H1 (cell line): ENCODE results near the gene C2CD4C.

ENCODE experiments used
- CEBPB ChIP-seq: IDR thresholded peaks from 2 replicates; pipeline ENCODE4 v1.6.1; 2012; ENCODE audit warnings: low read depth, low read length
- EZH2 ChIP-seq: fragments of 200-600 bp; sonication (generic); IDR thresholded peaks from 2 replicates; pipeline ENCODE4 v1.7.1; 2012; ENCODE audit warnings: low read depth, mild to moderate bottlenecking, moderate library complexity, low read length, inconsistent platforms; ENCODE audit not compliant: severe bottlenecking
- GTF2F1 ChIP-seq: IDR thresholded peaks from 2 replicates; pipeline ENCODE4 v1.6.1; 2012; ENCODE audit warnings: low read depth, low read length, improper control_type of control experiment, borderline replicate concordance
- MAFK ChIP-seq: IDR thresholded peaks from 2 replicates; pipeline ENCODE4 v1.6.1; 2012; ENCODE audit warnings: low read depth, mild to moderate bottlenecking, improper control_type of control experiment, low read length
- TAF1 ChIP-seq: IDR thresholded peaks from 2 replicates; pipeline ENCODE4 v1.6.1; 2011; ENCODE audit warnings: mild to moderate bottlenecking, low read depth, low read length
- TF ChIP-seq, protein P1 (sequence below), 3 experiments: IDR thresholded peaks; 1 replicate in 2 of 3; 2 replicates in 1 of 3; pipeline versions ENCODE4 v1.5.1 to v1.6.1; 2011; ENCODE audit warnings: low read length in 3 of 3, mild to moderate bottlenecking in 3 of 3, inconsistent platforms in 2 of 3, low read depth in 1 of 3, moderate library complexity in 1 of 3; ENCODE audit not compliant: insufficient read depth in 1 of 3; ENCODE audit errors: control extremely low read depth in 1 of 3

GRCh38 chr19:383040-383439 lies 25.9 kb downstream of the C2CD4C start:
- no peak for TF ChIP-seq GTF2F1
- no peak for TF ChIP-seq CEBPB
- TF ChIP-seq EZH2: no peak
- TF ChIP-seq, protein P1, sequence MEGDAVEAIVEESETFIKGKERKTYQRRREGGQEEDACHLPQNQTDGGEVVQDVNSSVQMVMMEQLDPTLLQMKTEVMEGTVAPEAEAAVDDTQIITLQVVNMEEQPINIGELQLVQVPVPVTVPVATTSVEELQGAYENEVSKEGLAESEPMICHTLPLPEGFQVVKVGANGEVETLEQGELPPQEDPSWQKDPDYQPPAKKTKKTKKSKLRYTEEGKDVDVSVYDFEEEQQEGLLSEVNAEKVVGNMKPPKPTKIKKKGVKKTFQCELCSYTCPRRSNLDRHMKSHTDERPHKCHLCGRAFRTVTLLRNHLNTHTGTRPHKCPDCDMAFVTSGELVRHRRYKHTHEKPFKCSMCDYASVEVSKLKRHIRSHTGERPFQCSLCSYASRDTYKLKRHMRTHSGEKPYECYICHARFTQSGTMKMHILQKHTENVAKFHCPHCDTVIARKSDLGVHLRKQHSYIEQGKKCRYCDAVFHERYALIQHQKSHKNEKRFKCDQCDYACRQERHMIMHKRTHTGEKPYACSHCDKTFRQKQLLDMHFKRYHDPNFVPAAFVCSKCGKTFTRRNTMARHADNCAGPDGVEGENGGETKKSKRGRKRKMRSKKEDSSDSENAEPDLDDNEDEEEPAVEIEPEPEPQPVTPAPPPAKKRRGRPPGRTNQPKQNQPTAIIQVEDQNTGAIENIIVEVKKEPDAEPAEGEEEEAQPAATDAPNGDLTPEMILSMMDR (IDR thresholded peaks at IDR 0.05; ENCODE audit: control extremely low read depth in 1 of 3, insufficient read depth in 1 of 3, low read depth in 1 of 3, low read length in 3 of 3): no peak
- no peak for TF ChIP-seq TAF1
- TF ChIP-seq MAFK: no peak
